ENCODE results near the gene ACAT2.

- no peak for TF ChIP-seq CTCF (IDR thresholded peaks at IDR 0.05)
- no peak for TF ChIP-seq POLR2A (IDR thresholded peaks at IDR 0.05)
Observed at GRCh38 chr6:159817951-159818739, 56.3 kb downstream of the ACAT2 start.

Measured in heart left ventricle (tissue), 13 donors.